Gastroesophageal sphincter (tissue), 4 donors: ENCODE measurements around the gene CASP3. TPM values are rescaled to one million over a fixed set of nuclear protein-coding genes. Genes with fewer than 3 reads are reported as not detected.
A peak's percentile ranks its signal among the peaks of the same experiment; 100 is the strongest.

Experiments
- ATAC-seq: fragments of 150-250 bp; one replicate; pipeline ENCODE4 v1.9.1; 2016; ENCODE audit warnings: mild to moderate bottlenecking, moderate library complexity
- H3K27ac ChIP-seq, 4 donors: fragments of 200-600 bp; sonication (generic) in 3 of 4; 1 replicate in 3 of 4; 2 replicates in 1 of 4; pipeline ENCODE4 v1.5.1; 2016 to 2019
- H3K27me3 ChIP-seq: fragments of 200-600 bp; sonication (generic); one replicate; pipeline ENCODE4 v1.5.1; 2019
- H3K36me3 ChIP-seq, 2 donors: fragments of 200-600 bp; sonication (generic); one replicate each; pipeline ENCODE4 v1.5.1; 2019; ENCODE audit warnings: control low read depth in 1 of 2
- H3K4me1 ChIP-seq, 3 donors: fragments of 200-600 bp; sonication (generic); 1 replicate in 2 of 3; 2 replicates in 1 of 3; pipeline ENCODE4 v1.5.1; 2016 to 2019; ENCODE audit warnings: control low read depth in 2 of 3
- H3K4me3 ChIP-seq, 2 donors: fragments of 200-600 bp; sonication (generic); one replicate each; pipeline ENCODE4 v1.5.1; 2019; ENCODE audit warnings: mild to moderate bottlenecking in 1 of 2, moderate library complexity in 1 of 2
- H3K9me3 ChIP-seq, 3 donors: fragments of 200-600 bp; sonication (generic); one replicate each; pipeline ENCODE4 v1.5.1; 2017 to 2019; ENCODE audit warnings: control low read depth in 2 of 3
- CTCF ChIP-seq, 4 experiments: fragments of 200-600 bp in 2 of 4; fragments of 450-650 bp in 2 of 4; sonication (generic) in 1 of 4; IDR thresholded peaks; one replicate each; pipeline ENCODE4 v1.5.1; 2017 to 2019; ENCODE audit warnings: antibody characterized with exemption in 4 of 4, mild to moderate bottlenecking in 2 of 4, moderate library complexity in 2 of 4
- EP300 ChIP-seq: sonication (generic); formaldehyde crosslinking; IDR thresholded peaks from one replicate; pipeline ENCODE4 v1.6.1; 2017; ENCODE audit warnings: antibody characterized with exemption, mild to moderate bottlenecking
- POLR2A ChIP-seq, 2 donors: fragments of 450-650 bp; IDR thresholded peaks; one replicate each; pipeline ENCODE4 v1.6.1; 2017; ENCODE audit warnings: antibody characterized with exemption in 2 of 2, mild to moderate bottlenecking in 2 of 2, moderate library complexity in 1 of 2
- POLR2AphosphoS5 ChIP-seq: sonication (generic); formaldehyde crosslinking; IDR thresholded peaks from one replicate; pipeline ENCODE4 v1.6.1; 2017; ENCODE audit warnings: antibody characterized with exemption
- WGBS, 2 donors: methylation state at CpG; one replicate each; pipeline ENCODE4 v1.1.5; 2018; ENCODE audit warnings: low coverage in 1 of 2; 5-methylcytosine and 5-hydroxymethylcytosine counted together
- total RNA-seq, 4 donors: library from RNA; depleted of rRNA; stranded (reverse); fragments of >200 nt; gene quantifications; one replicate each; pipeline ENCODE4 v1.1.0, GENCODE V29; 2016

CASP3 gene
- total RNA-seq, result 10 to 100 TPM; 12.1 to 28.5 (median 14.7) TPM

- Histone ChIP-seq H3K4me3 (peak within 1 kb of the TSS; percentile 65 to 88), H3K9me3 (no peaks in the 10 kb centered on the region), H3K36me3 (peaks cover 0 to 5% of the 10 kb centered on the region in 2 donors), H3K4me1 (peaks cover 11 to 60% (median 21%) of the 10 kb centered on the region in 3 donors), H3K27me3 (no peaks in the 10 kb centered on the region), H3K27ac (peak within 1 kb of the TSS; percentile 94 to 99 (median 96))
- TF ChIP-seq CTCF (IDR thresholded peaks at IDR 0.05) (peak in 3 of 4 experiments; percentile 26 to 48 (median 32)), EP300 (no peak), POLR2A (IDR thresholded peaks at IDR 0.05) (peak; percentile 93 to 94), POLR2AphosphoS5 (peak; percentile 96)
- WGBS, 2 donors, result no CpG with 5 or more reads among the region's 90 CpGs
- peak; percentile 98 for ATAC-seq
Measured at GRCh38 chr4:184649026-184649970, at the start of gene CASP3, which contains the start of gene PRIMPOL. Gene CASP3, minus strand, starts transcription at chr4:184649447. Its CDS starts 10,994 bp downstream, at chr4:184638453. Gene PRIMPOL, plus strand, starts transcription at chr4:184649738. Its CDS starts 7,403 bp downstream, at chr4:184657141.

GRCh38 chr4:184697956-184698355 is 48.7 kb upstream of the CASP3 start:
- ATAC-seq, result no peak
- Histone ChIP-seq H3K4me1 (peaks cover 0 to 35% (median 4%) of the 10 kb centered on the region in 3 donors), H3K36me3 (no peaks in the 10 kb centered on the region), H3K4me3 (peak overlapping the region in 1 of 2 donors; percentile 14), H3K9me3 (no peaks in the 10 kb centered on the region), H3K27ac (no peak overlapping the region), H3K27me3 (no peaks in the 10 kb centered on the region)
- TF ChIP-seq POLR2A (IDR thresholded peaks at IDR 0.05), result no peak
- 60 to 78% methylated on average over 1 to 3 of the region's 3 CpGs for WGBS, 2 donors

GRCh38 chr4:184695178-184695896 is 46.1 kb upstream of the CASP3 start:
- 26 to 37% methylated on average over 3 of the region's 3 CpGs for WGBS, 2 donors
- no peak for ATAC-seq
- H3K27me3 ChIP-seq, result no peaks in the 10 kb centered on the region
- peaks cover 0 to 19% of the 10 kb centered on the region in 2 donors for H3K36me3 ChIP-seq
- H3K27ac ChIP-seq, result no peak overlapping the region
- H3K4me3 ChIP-seq, result no peak overlapping the region
- no peaks in the 10 kb centered on the region for H3K9me3 ChIP-seq
- TF ChIP-seq EP300, result no peak
- TF ChIP-seq CTCF (IDR thresholded peaks at IDR 0.05), result no peak
- no peak for TF ChIP-seq POLR2A (IDR thresholded peaks at IDR 0.05)
- TF ChIP-seq POLR2AphosphoS5, result peak; percentile 9
- peaks cover 0 to 35% (median 4%) of the 10 kb centered on the region in 3 donors for H3K4me1 ChIP-seq

GRCh38 chr4:184694412-184694956 is 45.2 kb upstream of the CASP3 start:
- Histone ChIP-seq H3K27me3 (no peaks in the 10 kb centered on the region), H3K4me1 (peaks cover 0 to 35% (median 4%) of the 10 kb centered on the region in 3 donors), H3K4me3 (no peak overlapping the region), H3K27ac (no peak overlapping the region), H3K36me3 (peaks cover 0 to 19% of the 10 kb centered on the region in 2 donors), H3K9me3 (no peaks in the 10 kb centered on the region)
- no peak for TF ChIP-seq POLR2AphosphoS5
- ATAC-seq, result no peak

GRCh38 chr4:184693056-184693455 is 43.8 kb upstream of the CASP3 start:
- Histone ChIP-seq H3K4me1 (peaks cover 0 to 35% (median 4%) of the 10 kb centered on the region in 3 donors), H3K27ac (no peak overlapping the region), H3K9me3 (no peaks in the 10 kb centered on the region), H3K36me3 (peaks cover 0 to 29% of the 10 kb centered on the region in 2 donors), H3K4me3 (no peak overlapping the region), H3K27me3 (no peaks in the 10 kb centered on the region)
- no peak for ATAC-seq
- TF ChIP-seq EP300 (no peak), CTCF (IDR thresholded peaks at IDR 0.05) (no peak), POLR2AphosphoS5 (no peak), POLR2A (IDR thresholded peaks at IDR 0.05) (no peak)
- WGBS, 2 donors, result 77 to 86% methylated on average over 5 of the region's 5 CpGs
